DND-41 (cell line): ENCODE results near the gene PTPRCAP.

Experiments
- ATAC-seq: fragments of 200-7000 bp; cut with Tn5 transposase; 3 replicates; pipeline ENCODE4 v1.9.1; 2021; ENCODE audit warnings: low read depth; ENCODE audit not compliant: insufficient read depth
- DNase-seq: peaks from one replicate; pipeline ENCODE4 v3.0.0-alpha.2; 2020
- H2AFZ ChIP-seq: 2 replicates; pipeline ENCODE4 v1.6.0; 2012; ENCODE audit warnings: low read depth, low read length
- H3K27ac ChIP-seq: 2 replicates; pipeline ENCODE4 v1.5.1; 2012; ENCODE audit warnings: low read length, inconsistent platforms
- H3K27me3 ChIP-seq: fragments of 200-600 bp; sonication (generic); 2 replicates; pipeline ENCODE4 v1.6.0; 2012; ENCODE audit warnings: low read length, mild to moderate bottlenecking, inconsistent platforms; ENCODE audit not compliant: insufficient read depth, poor library complexity
- H3K36me3 ChIP-seq: 2 replicates; pipeline ENCODE4 v1.5.1; 2012; ENCODE audit warnings: low read length, inconsistent platforms; ENCODE audit not compliant: insufficient read depth
- H3K4me1 ChIP-seq: 2 replicates; pipeline ENCODE4 v1.5.1; 2012; ENCODE audit warnings: mild to moderate bottlenecking, low read length; ENCODE audit not compliant: insufficient read depth
- H3K4me2 ChIP-seq: 2 replicates; pipeline ENCODE4 v1.6.0; 2012; ENCODE audit warnings: mild to moderate bottlenecking, moderate library complexity, low read length, inconsistent platforms; ENCODE audit not compliant: insufficient read depth
- H3K4me3 ChIP-seq, 2 experiments: fragments of 200-600 bp in 1 of 2; shearing (Covaris generic) in 1 of 2; 2 replicates each; pipeline ENCODE4 v1.5.1; 2012 to 2016; ENCODE audit warnings: inconsistent platforms in 2 of 2, low read length in 2 of 2, mild to moderate bottlenecking in 2 of 2, low read depth in 1 of 2, moderate library complexity in 1 of 2
- H3K79me2 ChIP-seq: 2 replicates; pipeline ENCODE4 v1.6.0; 2012; ENCODE audit warnings: low read length, inconsistent platforms; ENCODE audit not compliant: insufficient read depth
- H3K9ac ChIP-seq: 2 replicates; pipeline ENCODE4 v1.6.0; 2012; ENCODE audit warnings: low read depth, mild to moderate bottlenecking, inconsistent platforms, low read length, moderate library complexity
- H3K9me3 ChIP-seq: 2 replicates; pipeline ENCODE4 v1.5.1; 2012; ENCODE audit warnings: low read length, moderate library complexity, mild to moderate bottlenecking, inconsistent platforms; ENCODE audit not compliant: insufficient read depth, severe bottlenecking
- H4K20me1 ChIP-seq: 2 replicates; pipeline ENCODE4 v1.6.0; 2012; ENCODE audit warnings: low read length; ENCODE audit not compliant: insufficient read depth
- EZH2 ChIP-seq: IDR thresholded peaks from 3 replicates; pipeline ENCODE4 v1.6.1; 2012; ENCODE audit warnings: borderline replicate concordance, low read depth, mild to moderate bottlenecking, moderate library complexity, low read length, inconsistent platforms; ENCODE audit not compliant: severe bottlenecking
- TF ChIP-seq, protein P1 (sequence below): IDR thresholded peaks from 2 replicates; pipeline ENCODE4 v1.5.1; 2012; ENCODE audit warnings: borderline replicate concordance, low read length, moderate library complexity, mild to moderate bottlenecking; ENCODE audit not compliant: poor library complexity, severe bottlenecking; ENCODE audit errors: extremely low read depth

Gene PTPRCAP

DNA sequence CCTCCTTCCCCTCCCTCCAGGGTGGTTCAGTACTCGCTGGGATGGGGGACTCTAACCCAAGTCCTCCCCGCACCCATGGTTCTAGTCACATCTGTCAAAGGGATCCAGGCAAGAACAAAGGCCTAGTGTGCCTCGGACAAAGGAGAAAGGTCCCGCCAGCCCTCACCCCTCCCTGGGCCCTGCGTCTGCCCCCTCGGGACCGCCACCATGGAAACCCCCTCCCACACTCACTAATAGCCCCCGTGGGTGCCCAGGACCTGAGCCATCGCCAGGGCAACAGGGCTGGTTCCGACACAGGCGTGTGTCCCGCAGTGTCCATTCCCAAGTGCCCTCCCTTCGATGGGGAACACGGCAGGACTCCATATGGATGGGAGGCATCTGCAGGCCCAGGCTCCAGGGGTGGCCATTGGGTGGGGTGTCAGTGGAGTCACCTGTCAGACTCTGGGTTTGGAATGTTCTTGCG, 27.1 kb downstream of the PTPRCAP start:
- Histone ChIP-seq H3K27ac (peak overlapping the region; percentile 89), H3K4me2 (peak overlapping the region; percentile 82), H3K36me3 (peaks cover 27% of the 10 kb centered on the region), H3K4me1 (peaks cover 80% of the 10 kb centered on the region), H3K9me3 (no peaks in the 10 kb centered on the region), H3K4me3 (no peak overlapping the region), H2AFZ (no peak overlapping the region), H3K9ac (peak overlapping the region; percentile 99; the same call in 1 of the 2 replicates), H4K20me1 (no peaks in the 10 kb centered on the region; the same call in 1 of the 2 replicates), H3K79me2 (peaks cover 27% of the 10 kb centered on the region), H3K27me3 (no peaks in the 10 kb centered on the region)
- TF ChIP-seq EZH2 = no peak
- TF ChIP-seq, protein P1, sequence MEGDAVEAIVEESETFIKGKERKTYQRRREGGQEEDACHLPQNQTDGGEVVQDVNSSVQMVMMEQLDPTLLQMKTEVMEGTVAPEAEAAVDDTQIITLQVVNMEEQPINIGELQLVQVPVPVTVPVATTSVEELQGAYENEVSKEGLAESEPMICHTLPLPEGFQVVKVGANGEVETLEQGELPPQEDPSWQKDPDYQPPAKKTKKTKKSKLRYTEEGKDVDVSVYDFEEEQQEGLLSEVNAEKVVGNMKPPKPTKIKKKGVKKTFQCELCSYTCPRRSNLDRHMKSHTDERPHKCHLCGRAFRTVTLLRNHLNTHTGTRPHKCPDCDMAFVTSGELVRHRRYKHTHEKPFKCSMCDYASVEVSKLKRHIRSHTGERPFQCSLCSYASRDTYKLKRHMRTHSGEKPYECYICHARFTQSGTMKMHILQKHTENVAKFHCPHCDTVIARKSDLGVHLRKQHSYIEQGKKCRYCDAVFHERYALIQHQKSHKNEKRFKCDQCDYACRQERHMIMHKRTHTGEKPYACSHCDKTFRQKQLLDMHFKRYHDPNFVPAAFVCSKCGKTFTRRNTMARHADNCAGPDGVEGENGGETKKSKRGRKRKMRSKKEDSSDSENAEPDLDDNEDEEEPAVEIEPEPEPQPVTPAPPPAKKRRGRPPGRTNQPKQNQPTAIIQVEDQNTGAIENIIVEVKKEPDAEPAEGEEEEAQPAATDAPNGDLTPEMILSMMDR = no peak
- DNase-seq (no peak), ATAC-seq (no peak)

DNA sequence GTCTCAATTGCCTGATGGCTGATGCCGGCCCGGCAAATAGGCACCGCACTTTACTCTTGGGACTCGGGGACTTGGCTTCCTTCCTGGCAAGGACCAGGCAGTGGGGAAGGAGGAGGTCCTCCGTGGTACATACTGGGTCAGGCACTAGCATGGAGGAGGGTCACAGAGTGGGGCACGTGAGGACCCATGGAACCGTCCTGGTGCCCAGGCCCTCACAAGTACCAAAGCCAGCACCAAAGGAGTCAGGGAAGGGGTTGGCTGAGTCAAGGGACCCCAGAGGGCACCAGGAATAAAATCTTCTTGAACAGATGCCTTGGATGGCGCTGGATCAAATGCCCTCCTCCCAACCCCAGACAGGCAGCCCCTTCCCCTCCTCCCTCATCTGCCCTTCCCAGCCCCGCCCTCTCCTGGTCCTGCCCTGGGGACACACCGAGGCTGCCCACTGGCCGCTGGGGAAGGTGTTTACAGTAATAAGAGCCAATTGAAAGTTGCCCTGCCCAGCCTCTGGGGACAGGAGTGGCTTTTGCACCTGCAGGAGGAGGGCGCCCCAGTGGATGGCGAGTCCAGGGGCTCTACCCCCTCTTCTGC, 27.6 kb downstream of the PTPRCAP start:
- peak; percentile 62 for DNase-seq
- Histone ChIP-seq H3K9ac (peak overlapping the region; percentile 99), H4K20me1 (no peaks in the 10 kb centered on the region; the same call in 1 of the 2 replicates), H3K4me2 (peak overlapping the region; percentile 82), H3K4me3 (peak overlapping the region in 1 of 2 experiments; percentile 10; a peak in 1 of 4 replicates), H2AFZ (no peak overlapping the region), H3K4me1 (peaks cover 86% of the 10 kb centered on the region), H3K36me3 (peaks cover 32% of the 10 kb centered on the region), H3K27ac (peak overlapping the region; percentile 89), H3K27me3 (no peaks in the 10 kb centered on the region), H3K79me2 (peaks cover 33% of the 10 kb centered on the region), H3K9me3 (no peaks in the 10 kb centered on the region)
- peak; percentile 6 for ATAC-seq
- TF ChIP-seq EZH2 = no peak
- TF ChIP-seq, protein P1 = peak; percentile 16

DNA sequence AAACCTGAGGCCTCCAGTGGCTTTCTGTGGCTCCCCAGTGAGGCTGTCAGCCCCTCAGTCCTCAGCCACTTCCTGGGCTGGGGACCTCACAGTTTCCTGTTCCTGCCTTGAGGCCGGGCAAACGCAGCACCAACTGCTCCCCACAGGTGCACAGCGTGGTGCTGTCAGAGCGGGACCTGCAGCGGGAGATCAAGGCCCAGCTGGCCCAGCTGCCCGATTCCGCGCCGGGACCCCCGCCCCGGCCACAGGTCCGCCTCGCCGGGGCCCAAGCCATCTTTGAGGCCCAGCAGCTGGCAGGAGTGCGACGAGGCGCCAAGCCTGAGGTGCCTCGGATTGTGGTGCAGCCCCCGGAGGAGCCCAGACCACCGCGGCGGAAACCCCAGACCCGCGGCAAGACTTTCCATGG, 28.2 kb downstream of the PTPRCAP start:
- Histone ChIP-seq H4K20me1 (no peaks in the 10 kb centered on the region; the same call in 1 of the 2 replicates), H3K4me1 (peaks cover 92% of the 10 kb centered on the region), H3K27ac (peak overlapping the region; percentile 89), H2AFZ (no peak overlapping the region), H3K4me3 (peak overlapping the region in 1 of 2 experiments; percentile 86; a peak in 2 of 4 replicates), H3K79me2 (peaks cover 39% of the 10 kb centered on the region), H3K36me3 (peaks cover 37% of the 10 kb centered on the region), H3K27me3 (no peaks in the 10 kb centered on the region), H3K9me3 (no peaks in the 10 kb centered on the region), H3K4me2 (peak overlapping the region; percentile 82), H3K9ac (peak overlapping the region; percentile 99)
- DNase-seq (peak; percentile 97), ATAC-seq (peak; percentile 80)
- TF ChIP-seq, protein P1 = no peak
- no peak for TF ChIP-seq EZH2
